Measurements from ENCODE around the gene TEX44. TPM values are rescaled to one million over a fixed set of nuclear protein-coding genes. Genes with fewer than 3 reads are reported as not detected.
"Not testable (repeated sequence)": the region's sequence is repeated elsewhere in the genome, so short reads cannot be mapped to it uniquely, and the experiment has no call there.

TEX44 gene
- not detected in 2 replicates for total RNA-seq (2012; rRNA removed)

- Histone ChIP-seq H3K9ac (ENCODE audit: low read depth, low read length) (no peak within 1 kb of the TSS), H3K4me1 (ENCODE audit: control insufficient read depth, insufficient read depth, low read length) (peaks cover 10% of the 10 kb centered on the region), H3K4me3 (ENCODE audit: low read length) (no peak within 1 kb of the TSS), H3K36me3 (ENCODE audit: insufficient read depth, low read length) (no peaks in the 10 kb centered on the region), H3K4me2 (ENCODE audit: low read length) (no peak within 1 kb of the TSS), H3K9me3 (replicated peaks; ENCODE audit: low read length) (no peaks in the 10 kb centered on the region), H3K27me3 (ENCODE audit: control insufficient read depth, insufficient read depth, low read length) (peaks cover 13% of the 10 kb centered on the region)
Measured at GRCh38 chr2:231592636-231593145, at the start of gene TEX44. TEX44 (plus strand) TSS chr2:231592864; CDS start chr2:231592952, 88 bp downstream.

- H3K27me3 ChIP-seq (ENCODE audit: control insufficient read depth, insufficient read depth, low read length), result peaks cover 25% of the 10 kb centered on the region
- H3K4me1 ChIP-seq (ENCODE audit: control insufficient read depth, insufficient read depth, low read length), result no peaks in the 10 kb centered on the region
- no peaks in the 10 kb centered on the region for H3K9me3 ChIP-seq (replicated peaks; ENCODE audit: low read length)
- H3K4me2 ChIP-seq (ENCODE audit: low read length), result no peak overlapping the region
- H3K4me3 ChIP-seq (ENCODE audit: low read length), result no peak overlapping the region
- H3K9ac ChIP-seq (ENCODE audit: low read depth, low read length), result no peak overlapping the region
- H3K36me3 ChIP-seq (ENCODE audit: insufficient read depth, low read length), result no peaks in the 10 kb centered on the region
Measured at GRCh38 chr2:231545105-231545902, 47.4 kb upstream of the TEX44 start.

GRCh38 chr2:231546014-231546715, 46.5 kb upstream of the TEX44 start:
- Histone ChIP-seq H3K9me3 (replicated peaks; ENCODE audit: low read length) (no peaks in the 10 kb centered on the region), H3K4me1 (ENCODE audit: control insufficient read depth, insufficient read depth, low read length) (no peaks in the 10 kb centered on the region), H3K4me3 (ENCODE audit: low read length) (no peak overlapping the region), H3K36me3 (ENCODE audit: insufficient read depth, low read length) (no peaks in the 10 kb centered on the region), H3K4me2 (ENCODE audit: low read length) (no peak overlapping the region), H3K27me3 (ENCODE audit: control insufficient read depth, insufficient read depth, low read length) (peaks cover 24% of the 10 kb centered on the region), H3K9ac (ENCODE audit: low read depth, low read length) (no peak overlapping the region)

GRCh38 chr2:231547315-231548110, 45.2 kb upstream of the TEX44 start:
- no peak overlapping the region for H3K4me2 ChIP-seq (ENCODE audit: low read length)
- peaks cover 16% of the 10 kb centered on the region for H3K27me3 ChIP-seq (ENCODE audit: control insufficient read depth, insufficient read depth, low read length)
- no peaks in the 10 kb centered on the region for H3K36me3 ChIP-seq (ENCODE audit: insufficient read depth, low read length)
- no peak overlapping the region for H3K4me3 ChIP-seq (ENCODE audit: low read length)
- H3K4me1 ChIP-seq (ENCODE audit: control insufficient read depth, insufficient read depth, low read length), result no peaks in the 10 kb centered on the region
- H3K9ac ChIP-seq (ENCODE audit: low read depth, low read length), result no peak overlapping the region
- no peaks in the 10 kb centered on the region for H3K9me3 ChIP-seq (replicated peaks; ENCODE audit: low read length)

- Histone ChIP-seq H3K4me2 (ENCODE audit: low read length) (no peak overlapping the region), H3K9ac (ENCODE audit: low read depth, low read length) (no peak overlapping the region), H3K36me3 (ENCODE audit: insufficient read depth, low read length) (no peaks in the 10 kb centered on the region), H3K4me3 (ENCODE audit: low read length) (no peak overlapping the region), H3K27me3 (ENCODE audit: control insufficient read depth, insufficient read depth, low read length) (peaks cover 11% of the 10 kb centered on the region), H3K4me1 (ENCODE audit: control insufficient read depth, insufficient read depth, low read length) (no peaks in the 10 kb centered on the region), H3K9me3 (replicated peaks; ENCODE audit: low read length) (peaks cover 2% of the 10 kb centered on the region)
Measured at GRCh38 chr2:231548752-231549151, 43.9 kb upstream of the TEX44 start.

GRCh38 chr2:231549446-231550239, 43.0 kb upstream of the TEX44 start:
- Histone ChIP-seq H3K36me3 (ENCODE audit: insufficient read depth, low read length) (no peaks in the 10 kb centered on the region), H3K4me2 (ENCODE audit: low read length) (no peak overlapping the region), H3K4me1 (ENCODE audit: control insufficient read depth, insufficient read depth, low read length) (peaks cover 6% of the 10 kb centered on the region), H3K4me3 (ENCODE audit: low read length) (no peak overlapping the region), H3K27me3 (ENCODE audit: control insufficient read depth, insufficient read depth, low read length) (peaks cover 11% of the 10 kb centered on the region), H3K9ac (ENCODE audit: low read depth, low read length) (no peak overlapping the region), H3K9me3 (replicated peaks; ENCODE audit: low read length) (peaks cover 2% of the 10 kb centered on the region)

DNA sequence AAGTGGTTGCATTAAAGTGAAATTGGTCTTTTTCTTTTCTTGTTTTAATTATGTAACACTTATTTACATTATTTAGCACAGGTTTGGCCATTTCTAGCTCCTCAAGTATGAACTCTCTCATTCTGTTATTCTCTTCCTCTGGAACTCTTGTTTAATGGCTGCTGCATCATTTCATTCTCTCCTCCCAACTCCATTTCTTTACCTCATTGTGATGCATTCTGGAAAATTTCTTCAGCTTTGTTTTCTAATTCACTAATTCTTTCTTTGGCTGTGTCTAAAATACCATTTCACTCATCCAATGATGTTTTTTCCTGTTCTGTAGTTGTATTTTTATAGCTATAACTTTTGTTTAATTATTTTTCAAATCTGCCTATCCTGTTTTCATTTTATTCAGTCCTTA, 39.9 kb upstream of the TEX44 start:
- Histone ChIP-seq H3K4me2 (ENCODE audit: low read length) (no peak overlapping the region), H3K4me1 (ENCODE audit: control insufficient read depth, insufficient read depth, low read length) (peaks cover 11% of the 10 kb centered on the region), H3K27me3 (ENCODE audit: control insufficient read depth, insufficient read depth, low read length) (peaks cover 11% of the 10 kb centered on the region)

GRCh38 chr2:231554327-231554726, 38.3 kb upstream of the TEX44 start:
- peak overlapping the region; percentile 74 for H3K4me2 ChIP-seq (ENCODE audit: low read length)
- H3K4me1 ChIP-seq (ENCODE audit: control insufficient read depth, insufficient read depth, low read length), result peaks cover 11% of the 10 kb centered on the region
- peak overlapping the region; percentile 49 for H3K9ac ChIP-seq (ENCODE audit: low read depth, low read length)
- H3K27me3 ChIP-seq (ENCODE audit: control insufficient read depth, insufficient read depth, low read length), result peaks cover under 1% of the 10 kb centered on the region
- peak overlapping the region; percentile 53 for H3K4me3 ChIP-seq (ENCODE audit: low read length)
- H3K9me3 ChIP-seq (replicated peaks; ENCODE audit: low read length), result peaks cover 2% of the 10 kb centered on the region
- no peaks in the 10 kb centered on the region for H3K36me3 ChIP-seq (ENCODE audit: insufficient read depth, low read length)

More for the DNA sequence above, 39.9 kb upstream of the TEX44 start:
- H3K9me3 ChIP-seq (replicated peaks; ENCODE audit: low read length), result peaks cover 2% of the 10 kb centered on the region
- H3K4me3 ChIP-seq (ENCODE audit: low read length), result no peak overlapping the region
- no peak overlapping the region for H3K9ac ChIP-seq (ENCODE audit: low read depth, low read length)
- H3K36me3 ChIP-seq (ENCODE audit: insufficient read depth, low read length), result no peaks in the 10 kb centered on the region

DNA sequence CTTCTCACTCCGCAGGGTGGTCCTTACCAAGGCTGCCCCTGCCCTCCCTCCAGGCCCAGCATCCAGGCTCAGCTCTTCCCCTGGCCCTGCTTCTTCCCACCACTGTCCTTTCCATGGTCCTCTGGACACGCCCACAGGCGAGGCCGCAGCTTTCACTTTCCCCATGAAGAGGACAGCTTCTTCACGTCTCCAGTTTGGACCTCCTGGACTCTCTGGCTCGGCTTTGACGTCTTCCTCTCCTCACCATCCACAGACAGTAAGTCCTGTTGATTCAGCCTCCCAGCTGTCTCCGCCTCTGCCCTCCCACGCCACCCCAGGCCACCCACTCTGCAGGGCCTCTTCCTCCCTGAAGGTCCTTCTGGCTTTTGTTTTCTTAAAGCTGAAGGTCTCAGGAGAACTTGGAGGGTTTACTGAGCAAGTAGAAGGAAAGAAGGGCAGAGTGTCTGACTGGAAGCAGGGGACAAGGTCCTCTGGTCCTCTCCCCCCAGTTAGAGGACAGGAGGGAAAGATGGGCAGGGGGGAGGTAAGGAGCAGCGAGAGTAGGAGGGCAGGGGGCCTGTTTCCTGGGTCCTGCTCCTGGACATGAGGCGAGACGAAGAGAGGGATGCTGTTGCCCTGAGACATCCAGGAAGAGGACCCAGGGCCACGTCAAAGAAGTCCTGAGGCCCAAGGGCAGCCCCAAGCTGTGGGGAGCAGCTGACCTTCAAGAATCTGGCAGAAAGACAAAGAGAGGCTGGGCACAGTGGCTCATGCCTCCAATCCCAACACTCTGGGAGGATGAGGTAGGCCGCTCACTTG, 37.7 kb upstream of the TEX44 start:
- Histone ChIP-seq H3K4me3 (ENCODE audit: low read length) (peak overlapping the region; percentile 53), H3K4me1 (ENCODE audit: control insufficient read depth, insufficient read depth, low read length) (peaks cover 11% of the 10 kb centered on the region), H3K9ac (ENCODE audit: low read depth, low read length) (peak overlapping the region; percentile 49), H3K9me3 (replicated peaks; ENCODE audit: low read length) (peaks cover 2% of the 10 kb centered on the region), H3K36me3 (ENCODE audit: insufficient read depth, low read length) (no peaks in the 10 kb centered on the region), H3K4me2 (ENCODE audit: low read length) (peak overlapping the region; percentile 74), H3K27me3 (ENCODE audit: control insufficient read depth, insufficient read depth, low read length) (no peaks in the 10 kb centered on the region)

- H3K4me3 ChIP-seq (ENCODE audit: low read length); H3K9ac ChIP-seq (ENCODE audit: low read depth, low read length); H3K27me3 ChIP-seq (ENCODE audit: control insufficient read depth, insufficient read depth, low read length); H3K9me3 ChIP-seq (replicated peaks; ENCODE audit: low read length); H3K36me3 ChIP-seq (ENCODE audit: insufficient read depth, low read length); H3K4me2 ChIP-seq (ENCODE audit: low read length): not testable (repeated sequence)
- peaks cover 11% of the 10 kb centered on the region for H3K4me1 ChIP-seq (ENCODE audit: control insufficient read depth, insufficient read depth, low read length)
Measured at GRCh38 chr2:231556496-231556895, 36.2 kb upstream of the TEX44 start.

All from skeletal muscle satellite cell (primary cell).